H1 (cell line): ENCODE results near the gene ANXA6. TPM values are rescaled to one million over a fixed set of nuclear protein-coding genes. Genes with fewer than 3 reads are reported as not detected.
A peak's percentile ranks its signal among the peaks of the same experiment; 100 is the strongest.

Source experiments
- CTCF ChIA-PET: fragments of 300-600 bp; sonication (Branson Sonifier 250); formaldehyde crosslinking; loops from one replicate; lab custom pipeline; 2021; ENCODE audit not compliant: partially characterized antibody; lab: Charles Lee
- POLR2A ChIA-PET: fragments of 300-600 bp; sonication (Branson Sonifier 250); formaldehyde crosslinking; loops from one replicate; lab custom pipeline; 2021; ENCODE audit warnings: inconsistent platforms; ENCODE audit not compliant: partially characterized antibody; lab: Charles Lee
- DNase-seq, 2 experiments: peaks; one replicate each; pipeline versions ENCODE4 v3.0.0 to v3.0.0-alpha.2; 2010 to 2022; ENCODE audit warnings: low spot score in 2 of 2, low read depth in 1 of 2, mixed read lengths in 1 of 2
- FAIRE-seq: peaks from 2 replicates; lab custom pipeline; 2011; peaks lifted over from hg19 to GRCh38; lab: Jason Lieb, UNC
- H2AFZ ChIP-seq: 2 replicates; pipeline ENCODE4 v1.8.1; 2012; ENCODE audit warnings: low read length, inconsistent platforms
- H2AK5ac ChIP-seq: 2 replicates; pipeline ENCODE4 v1.6.1; 2013; ENCODE audit warnings: low read depth, low read length
- H2BK120ac ChIP-seq: replicated peaks from 2 replicates; pipeline ENCODE3; 2013; ENCODE audit warnings: low read depth, low read length, inconsistent platforms
- H2BK12ac ChIP-seq: 2 replicates; pipeline ENCODE4 v1.6.1; 2013; ENCODE audit warnings: low read depth, low read length
- H2BK15ac ChIP-seq: 2 replicates; pipeline ENCODE4 v1.6.1; 2013; ENCODE audit warnings: low read length
- H2BK20ac ChIP-seq: 2 replicates; pipeline ENCODE4 v1.6.1; 2013; ENCODE audit warnings: low read length
- H2BK5ac ChIP-seq: 2 replicates; pipeline ENCODE4 v1.6.1; 2013; ENCODE audit warnings: low read depth, low read length
- H3K14ac ChIP-seq: 2 replicates; pipeline ENCODE4 v1.6.1; 2013; ENCODE audit warnings: inconsistent platforms; ENCODE audit not compliant: insufficient read length
- H3K18ac ChIP-seq: 2 replicates; pipeline ENCODE4 v1.6.1; 2013; ENCODE audit warnings: low read length; ENCODE audit errors: extremely low read depth
- H3K23ac ChIP-seq: 2 replicates; pipeline ENCODE4 v1.6.1; 2013; ENCODE audit warnings: inconsistent platforms; ENCODE audit not compliant: insufficient read length
- H3K23me2 ChIP-seq: 2 replicates; pipeline ENCODE4 v1.6.1; 2013; ENCODE audit warnings: low read depth, low read length
- H3K27ac ChIP-seq: 2 replicates; pipeline ENCODE4 v1.6.1; 2011; ENCODE audit warnings: low read depth, low read length, inconsistent platforms
- H3K27me3 ChIP-seq, 4 experiments: replicated peaks in 1 of 4; 1 replicate in 1 of 4; 2 replicates in 3 of 4; pipeline versions ENCODE4 v1.6.1 to v1.8.1; 2011 to 2013; ENCODE audit warnings: low read length in 3 of 4, mild to moderate bottlenecking in 3 of 4, inconsistent platforms in 2 of 4, mixed read lengths in 2 of 4, moderate library complexity in 1 of 4; ENCODE audit not compliant: control insufficient read depth in 3 of 4, insufficient read depth in 3 of 4; ENCODE audit errors: extremely low read depth in 1 of 4
- H3K36me3 ChIP-seq, 4 experiments: 2 replicates each; pipeline versions ENCODE4 v1.6.1 to v1.8.1; 2011 to 2013; ENCODE audit warnings: mild to moderate bottlenecking in 4 of 4, low read length in 3 of 4, moderate library complexity in 2 of 4, control low read depth in 1 of 4, inconsistent platforms in 1 of 4; ENCODE audit not compliant: insufficient read depth in 4 of 4, control insufficient read depth in 2 of 4
- H3K4ac ChIP-seq: replicated peaks from 2 replicates; pipeline ENCODE3; 2013; ENCODE audit warnings: low read length, low read depth, mixed read lengths, inconsistent platforms; ENCODE audit not compliant: insufficient read length
- H3K4me1 ChIP-seq, 4 experiments: replicated peaks in 1 of 4; 1 replicate in 1 of 4; 2 replicates in 3 of 4; pipeline versions ENCODE4 v1.6.1 to v1.8.1; 2011 to 2013; ENCODE audit warnings: low read length in 3 of 4, inconsistent platforms in 2 of 4, mixed read lengths in 1 of 4; ENCODE audit not compliant: insufficient read depth in 4 of 4, control insufficient read depth in 3 of 4
- H3K4me2 ChIP-seq, 2 experiments: 2 replicates each; pipeline versions ENCODE4 v1.6.1 to v1.8.1; 2011 to 2013; ENCODE audit warnings: low read depth in 2 of 2, low read length in 2 of 2, control low read depth in 1 of 2, inconsistent platforms in 1 of 2, mild to moderate bottlenecking in 1 of 2; ENCODE audit not compliant: insufficient read depth in 1 of 2
- H3K4me3 ChIP-seq, 4 experiments: fragments of 200-600, 300-600 bp in 1 of 4; sonication (generic), shearing (Covaris generic), sonication (Bioruptor Twin) in 1 of 4; 2 replicates each; pipeline versions ENCODE4 v1.5.1 to v1.8.1; 2011 to 2016; ENCODE audit warnings: low read length in 4 of 4, low read depth in 3 of 4, control low read depth in 2 of 4, inconsistent platforms in 2 of 4, mild to moderate bottlenecking in 2 of 4, mixed read lengths in 1 of 4, moderate library complexity in 1 of 4; ENCODE audit not compliant: insufficient read depth in 2 of 4; ENCODE audit errors: extremely low read depth in 1 of 4
- H3K56ac ChIP-seq: replicated peaks from 2 replicates; pipeline ENCODE3; 2013; ENCODE audit warnings: low read depth, mild to moderate bottlenecking, mixed read lengths, low read length, inconsistent platforms; ENCODE audit not compliant: insufficient read length
- H3K79me1 ChIP-seq: 2 replicates; pipeline ENCODE4 v1.6.1; 2013; ENCODE audit warnings: low read depth, low read length, control low read depth
- H3K79me2 ChIP-seq, 2 experiments: 2 replicates each; pipeline versions ENCODE4 v1.6.1 to v1.8.1; 2012 to 2013; ENCODE audit warnings: low read length in 2 of 2, mild to moderate bottlenecking in 2 of 2, inconsistent platforms in 1 of 2; ENCODE audit not compliant: insufficient read depth in 2 of 2, control insufficient read depth in 1 of 2
- H3K9ac ChIP-seq, 4 experiments: replicated peaks in 1 of 4; 1 replicate in 1 of 4; 2 replicates in 3 of 4; pipeline versions ENCODE4 v1.6.1 to v1.8.1; 2011 to 2013; ENCODE audit warnings: low read depth in 3 of 4, low read length in 3 of 4, control low read depth in 2 of 4, mild to moderate bottlenecking in 2 of 4, moderate library complexity in 2 of 4, inconsistent platforms in 1 of 4; ENCODE audit errors: extremely low read depth in 1 of 4
- H3K9me3 ChIP-seq, 2 experiments: 2 replicates each; pipeline versions ENCODE4 v1.6.1 to v1.8.1; 2012 to 2013; ENCODE audit warnings: mild to moderate bottlenecking in 2 of 2, moderate library complexity in 2 of 2, control low read depth in 1 of 2, inconsistent platforms in 1 of 2, low read depth in 1 of 2, low read length in 1 of 2, mixed read lengths in 1 of 2; ENCODE audit not compliant: insufficient read depth in 2 of 2
- H4K20me1 ChIP-seq, 2 experiments: replicated peaks in 1 of 2; 2 replicates each; pipeline versions ENCODE3 to v1.8.1; 2011 to 2013; ENCODE audit warnings: inconsistent platforms in 2 of 2, low read length in 2 of 2, mild to moderate bottlenecking in 1 of 2; ENCODE audit not compliant: insufficient read depth in 2 of 2, control insufficient read depth in 1 of 2
- H4K5ac ChIP-seq: 2 replicates; pipeline ENCODE4 v1.6.1; 2013; ENCODE audit warnings: low read length, low read depth, mixed read lengths, inconsistent platforms; ENCODE audit not compliant: insufficient read length
- H4K8ac ChIP-seq: 2 replicates; pipeline ENCODE4 v1.8.0; 2013; ENCODE audit warnings: mild to moderate bottlenecking, moderate library complexity, low read length, inconsistent platforms; ENCODE audit not compliant: insufficient read depth; ENCODE audit errors: extremely low read depth
- H4K91ac ChIP-seq: replicated peaks from 2 replicates; pipeline ENCODE3; 2013; ENCODE audit warnings: low read length, mixed read lengths, inconsistent platforms; ENCODE audit not compliant: insufficient read length
- WGBS, 2 experiments: shearing (Covaris generic) in 1 of 2; methylation state at CpG; one replicate each; pipeline versions ENCODE4 v1.1.6 to v1.1.7; 2013 to 2015; ENCODE audit warnings: low lambda C conversion rate in 2 of 2, mixed read lengths in 2 of 2, inconsistent platforms in 1 of 2, low coverage in 1 of 2, missing lambda C conversion rate in 1 of 2; ENCODE audit not compliant: insufficient replicate concordance in 2 of 2, insufficient coverage in 1 of 2, insufficient read length in 1 of 2; ENCODE audit errors: extremely low coverage in 1 of 2, missing lambda C conversion rate in 1 of 2; 5-methylcytosine and 5-hydroxymethylcytosine counted together
- polyA plus RNA-seq, 7 experiments: library from polyadenylated mRNA; depleted of rRNA in 3 of 7; stranded (reverse) in 5 of 7; unstranded in 2 of 7; fragments of >200 nt in 5 of 7; fragments of 200-250 nt in 2 of 7; gene quantifications; 1 replicate in 5 of 7; 2 replicates in 1 of 7; 4 replicates in 1 of 7; pipeline versions ENCODE4 v1.2.1 to v1.2.3, GENCODE V29; 2011 to 2013; ENCODE audit warnings: missing spikeins in 2 of 7, mixed read lengths in 2 of 7
- total RNA-seq: library from RNA; stranded (reverse); fragmentation: NEBNext Ultra II Directional; extraction: Animal tissue kit (Norgen Biotek cat#: 25700); gene quantifications from 2 replicates; pipeline ENCODE4 v1.2.1, GENCODE V29; 2021

The ANXA6 gene
- total and polyA plus RNA-seq, 2 of the 8 experiments (the other 6 are each of a cell fraction or from before 2014, with no cell fraction given) = 61.3 to 78.6 TPM

DNA sequence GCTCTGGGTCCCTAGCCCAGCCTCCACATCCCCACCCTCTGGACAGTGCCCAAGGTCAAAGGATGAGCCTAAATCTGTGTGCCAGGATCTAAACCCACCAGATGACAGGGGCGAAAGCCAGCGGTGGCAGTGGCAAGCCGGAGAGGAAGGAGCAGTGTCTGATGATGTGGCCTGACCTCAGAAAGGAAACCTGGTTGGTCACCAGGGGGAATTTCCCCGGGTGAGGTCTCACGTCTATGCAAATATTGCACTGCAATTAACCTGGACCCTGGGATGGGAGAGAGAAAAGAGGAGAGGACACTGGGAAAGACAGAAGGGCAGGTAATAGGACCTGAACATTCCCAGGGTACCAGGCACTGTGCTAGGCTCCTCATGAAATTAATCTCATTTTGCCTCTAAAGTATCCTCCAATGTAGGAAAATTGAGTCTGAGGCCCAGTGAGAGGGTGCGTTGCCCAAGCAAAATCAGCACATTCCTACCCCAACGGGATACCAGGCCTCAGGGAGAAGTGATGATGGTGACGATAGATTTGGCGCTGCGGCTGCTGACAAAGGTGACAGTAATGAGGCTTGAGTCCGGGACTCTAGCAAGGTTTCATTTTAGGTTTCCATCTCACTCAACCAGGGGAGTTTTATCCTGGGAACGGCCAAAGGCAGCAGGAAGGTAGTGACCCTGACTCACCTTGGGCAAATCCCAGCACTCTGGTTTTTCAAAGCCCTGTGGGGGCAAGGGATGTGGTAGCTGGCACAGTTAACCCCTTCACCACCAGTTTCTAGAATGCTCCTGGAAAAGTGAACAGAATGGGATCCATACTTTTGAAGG is 63.3 kb downstream of the ANXA6 start:
- Histone ChIP-seq H3K79me2 (no peaks in the 10 kb centered on the region), H2BK120ac (no peak overlapping the region), H3K27ac (no peak overlapping the region), H2BK20ac (no peak overlapping the region), H4K8ac (no peak overlapping the region), H4K91ac (no peak overlapping the region), H3K27me3 (no peaks in the 10 kb centered on the region; a peak in 2 of 7 replicates), H3K23me2 (no peaks in the 10 kb centered on the region), H4K20me1 (no peaks in the 10 kb centered on the region), H3K9ac (0 out of 7 replicates have a peak overlapping the region, but pooled peaks of 1 of the 4 experiments have one; percentile 31), H3K4me1 (peaks cover 1 to 20% (median 11%) of the 10 kb centered on the region in 4 experiments; a peak in 4 of 7 replicates), H2BK5ac (no peak overlapping the region), H4K5ac (no peak overlapping the region), H3K56ac (no peak overlapping the region), H3K14ac (no peak overlapping the region), H2BK12ac (peak overlapping the region; percentile 44; the same call in 1 of the 2 replicates), H3K36me3 (no peaks in the 10 kb centered on the region), H2AK5ac (no peak overlapping the region), H3K23ac (no peak overlapping the region), H3K4ac (no peak overlapping the region), H3K4me2 (no peak overlapping the region), H3K79me1 (no peaks in the 10 kb centered on the region), H3K18ac (no peak overlapping the region), H3K9me3 (no peaks in the 10 kb centered on the region), H3K4me3 (no peak overlapping the region), H2AFZ (no peak overlapping the region), H2BK15ac (no peak overlapping the region)
- POLR2A ChIA-PET = interaction anchor here (1.0 kb wide), 1 partner anchor 12 kb away, joined by 3 read pairs; no protein-coding TSS in a partner anchor
- 73% methylated on average over 12 of the region's 12 CpGs; no CpG with 5 or more reads in 1 of the 2 experiments for WGBS, 2 experiments
- CTCF ChIA-PET = interaction anchor here (1.0 to 8.0 kb wide), 10 partner anchors 11 to 55 kb away, joined by 3 to 96 read pairs (median 10); partner anchors contain the start of gene TNIP1
- FAIRE-seq = no peak
- no peak for DNase-seq
